Caki2 (cell line): ENCODE results near the gene FKBP2. TPM values are rescaled to one million over a fixed set of nuclear protein-coding genes. Genes with fewer than 3 reads are reported as not detected.
A peak's percentile ranks its signal among the peaks of the same experiment; 100 is the strongest.

ENCODE experiments used
- DNase-seq: peaks from one replicate; pipeline ENCODE4 v3.0.0-alpha.2; 2015; ENCODE audit warnings: low read depth
- in situ Hi-C: cut with HindIII; loops from 2 replicates; pipeline ENCODE4 v1.10.0; 2016; ENCODE audit warnings: low sequenced_read_pairs, low pct_unique_long_range_greater_than_20kb, mixed read lengths
- total RNA-seq: library from RNA; depleted of rRNA; stranded (reverse); fragments of >200 nt; shearing (Covaris generic); gene quantifications from 2 replicates; pipeline ENCODE4 v1.2.3, GENCODE V29; 2014; ENCODE audit warnings: low replicate concordance

Gene FKBP2
- total RNA-seq, 1 experiment from 2014 or later = 46.1 TPM

DNA sequence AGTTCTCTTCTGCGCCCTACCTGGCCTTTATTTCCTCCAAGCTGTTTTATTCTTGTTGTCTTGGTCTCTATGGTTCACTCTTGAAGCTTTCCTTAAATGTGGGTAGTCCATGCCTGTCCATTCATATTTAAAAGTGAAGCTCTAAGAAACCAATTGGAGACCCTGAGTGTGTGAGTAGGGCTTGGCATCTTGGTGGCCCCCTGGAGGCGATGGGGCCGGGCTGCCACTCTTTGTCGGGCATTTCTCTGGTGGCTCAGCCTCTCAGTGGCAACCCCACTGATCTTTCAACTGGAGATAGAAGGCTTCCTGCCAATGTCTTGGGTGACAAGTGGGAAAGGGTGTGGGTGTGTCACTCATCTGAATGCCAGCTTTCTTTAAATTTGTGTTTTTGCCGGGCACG, 24.0 kb upstream of the FKBP2 start:
- in situ Hi-C loops = no loop called here
- no peak for DNase-seq

DNA sequence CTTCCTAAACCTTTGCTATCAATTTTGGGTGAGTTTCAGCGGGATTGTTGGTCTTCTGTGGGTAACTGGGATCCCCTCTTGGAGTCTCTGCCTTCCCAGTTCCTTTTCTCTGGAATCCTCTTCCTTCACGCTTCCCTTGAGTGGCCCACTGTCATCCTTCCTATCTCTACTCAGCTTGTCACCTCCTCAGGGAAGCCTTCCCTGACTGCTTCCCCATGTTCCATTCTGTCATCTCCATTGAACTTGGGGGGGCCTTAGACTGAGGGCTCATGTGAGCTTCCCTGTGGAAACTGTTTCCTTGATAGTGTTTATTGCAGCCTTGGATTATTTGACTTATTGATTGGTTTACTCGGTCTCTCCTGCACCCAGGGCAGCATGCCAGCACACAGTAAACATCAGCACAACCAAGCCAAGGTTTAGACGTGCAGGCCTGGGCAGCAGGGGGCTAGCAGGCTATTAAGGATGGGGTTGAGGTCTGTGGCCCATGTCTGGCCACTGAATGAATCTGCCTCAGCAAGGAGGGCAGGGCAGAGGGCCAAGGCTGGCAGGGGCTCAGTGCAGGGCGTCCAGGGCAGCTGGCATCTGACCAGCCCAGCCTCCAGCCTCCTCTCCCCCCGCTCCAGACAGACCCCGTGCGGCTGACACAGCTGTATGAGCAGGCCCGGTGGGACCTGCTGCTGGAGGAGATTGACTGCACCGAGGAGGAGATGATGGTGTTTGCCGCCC, 22.1 kb upstream of the FKBP2 start:
- no peak for DNase-seq
- in situ Hi-C loops = no loop called here

DNA sequence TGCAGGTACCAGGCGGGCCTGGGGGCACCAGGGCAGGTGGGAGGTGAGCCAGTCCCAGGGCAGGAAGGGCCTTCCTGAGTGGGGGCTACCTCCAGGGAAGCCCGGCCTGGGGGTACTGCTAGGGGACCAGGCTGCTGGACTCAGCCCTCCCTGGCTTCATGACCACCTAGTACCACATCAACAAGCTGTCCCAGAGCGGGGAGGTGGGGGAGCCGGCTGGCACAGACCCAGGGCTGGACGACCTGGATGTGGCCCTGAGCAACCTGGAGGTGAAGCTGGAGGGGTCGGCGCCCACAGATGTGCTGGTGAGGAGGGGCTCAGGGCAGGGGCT, 21.6 kb upstream of the FKBP2 start:
- in situ Hi-C loops = no loop called here
- DNase-seq = no peak

DNA sequence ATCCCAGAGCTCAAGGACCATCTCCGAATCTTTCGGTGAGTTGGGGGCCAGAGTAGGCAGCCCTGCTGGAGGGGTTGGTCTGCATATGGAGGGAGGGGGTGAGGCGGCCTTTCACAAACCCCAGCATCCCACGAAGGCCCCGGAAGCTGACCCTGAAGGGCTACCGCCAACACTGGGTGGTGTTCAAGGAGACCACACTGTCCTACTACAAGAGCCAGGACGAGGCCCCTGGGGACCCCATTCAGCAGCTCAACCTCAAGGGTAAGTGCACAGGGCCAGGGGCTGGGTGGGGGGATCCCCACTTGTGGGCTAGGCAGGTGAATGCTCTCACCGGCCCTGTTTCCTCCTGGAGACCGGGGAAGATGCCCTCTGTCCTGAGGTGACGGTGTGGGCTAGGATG, 21.1 kb upstream of the FKBP2 start:
- no peak for DNase-seq
- in situ Hi-C loops = no loop called here

DNA sequence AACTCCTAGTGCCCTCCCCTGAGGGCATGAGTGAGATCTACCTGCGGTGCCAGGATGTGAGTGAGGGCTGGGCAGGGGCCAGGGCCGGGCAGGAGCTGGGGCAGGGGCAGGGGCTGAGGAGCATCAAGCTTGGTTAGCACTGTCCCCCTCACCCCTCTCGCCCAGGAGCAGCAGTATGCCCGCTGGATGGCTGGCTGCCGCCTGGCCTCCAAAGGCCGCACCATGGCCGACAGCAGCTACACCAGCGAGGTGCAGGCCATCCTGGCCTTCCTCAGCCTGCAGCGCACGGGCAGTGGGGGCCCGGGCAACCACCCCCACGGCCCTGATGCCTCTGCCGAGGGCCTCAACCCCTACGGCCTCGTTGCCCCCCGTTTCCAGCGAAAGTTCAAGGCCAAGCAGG, 20.6 kb upstream of the FKBP2 start:
- in situ Hi-C loops = no loop called here
- no peak for DNase-seq

DNA sequence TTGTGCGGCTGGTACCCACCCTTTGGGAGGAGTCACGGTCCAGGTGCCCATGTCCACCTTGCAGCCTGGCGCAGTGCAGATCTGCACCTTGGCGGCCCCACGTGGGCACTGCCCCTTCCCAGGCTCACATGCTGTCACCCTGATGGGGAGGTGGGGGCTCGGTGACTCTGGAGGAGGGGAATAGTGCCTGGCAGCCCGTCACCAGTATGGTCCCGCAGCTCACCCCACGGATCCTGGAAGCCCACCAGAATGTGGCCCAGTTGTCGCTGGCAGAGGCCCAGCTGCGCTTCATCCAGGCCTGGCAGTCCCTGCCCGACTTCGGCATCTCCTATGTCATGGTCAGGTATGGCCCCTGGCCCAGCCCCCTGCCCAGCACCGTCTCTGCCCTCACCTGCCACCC, 20.1 kb upstream of the FKBP2 start:
- in situ Hi-C loops = no loop called here
- no peak for DNase-seq

DNA sequence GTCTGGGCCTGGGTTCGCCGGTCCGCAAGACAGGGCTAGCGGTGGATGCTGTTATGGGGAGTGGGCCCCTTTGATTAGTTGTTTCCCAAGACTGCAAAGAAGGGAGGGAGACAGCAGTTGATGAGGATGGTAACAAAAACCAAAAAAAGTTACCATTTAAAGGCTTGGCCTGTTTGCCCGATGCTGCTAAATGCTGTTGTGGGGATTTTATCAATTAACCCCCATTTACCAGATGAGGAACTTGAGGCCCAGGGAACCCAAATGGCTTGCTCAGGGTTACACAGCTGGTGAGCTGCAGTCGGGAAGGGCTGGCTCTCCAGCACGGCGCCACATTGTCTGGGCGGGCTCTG, 18.3 kb upstream of the FKBP2 start:
- DNase-seq = no peak
- in situ Hi-C loops = no loop called here

DNA sequence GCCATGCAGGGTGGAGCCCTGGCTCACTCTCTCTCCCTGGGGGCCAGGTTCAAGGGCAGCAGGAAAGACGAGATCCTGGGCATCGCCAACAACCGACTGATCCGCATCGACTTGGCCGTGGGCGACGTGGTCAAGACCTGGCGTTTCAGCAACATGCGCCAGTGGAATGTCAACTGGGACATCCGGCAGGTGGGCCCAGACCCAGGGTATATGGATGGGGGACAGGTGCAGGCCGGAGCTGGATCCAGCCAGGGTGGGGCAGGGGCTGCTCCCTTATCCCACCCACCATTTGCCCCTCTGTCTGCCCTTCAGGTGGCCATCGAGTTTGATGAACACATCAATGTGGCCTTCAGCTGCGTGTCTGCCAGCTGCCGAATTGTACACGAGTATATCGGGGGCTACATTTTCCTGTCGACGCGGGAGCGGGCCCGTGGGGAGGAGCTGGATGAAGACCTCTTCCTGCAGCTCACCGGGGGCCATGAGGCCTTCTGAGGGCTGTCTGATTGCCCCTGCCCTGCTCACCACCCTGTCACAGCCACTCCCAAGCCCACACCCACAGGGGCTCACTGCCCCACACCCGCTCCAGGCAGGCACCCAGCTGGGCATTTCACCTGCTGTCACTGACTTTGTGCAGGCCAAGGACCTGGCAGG, 17.8 kb upstream of the FKBP2 start:
- in situ Hi-C loops = no loop called here
- DNase-seq = no peak

DNA sequence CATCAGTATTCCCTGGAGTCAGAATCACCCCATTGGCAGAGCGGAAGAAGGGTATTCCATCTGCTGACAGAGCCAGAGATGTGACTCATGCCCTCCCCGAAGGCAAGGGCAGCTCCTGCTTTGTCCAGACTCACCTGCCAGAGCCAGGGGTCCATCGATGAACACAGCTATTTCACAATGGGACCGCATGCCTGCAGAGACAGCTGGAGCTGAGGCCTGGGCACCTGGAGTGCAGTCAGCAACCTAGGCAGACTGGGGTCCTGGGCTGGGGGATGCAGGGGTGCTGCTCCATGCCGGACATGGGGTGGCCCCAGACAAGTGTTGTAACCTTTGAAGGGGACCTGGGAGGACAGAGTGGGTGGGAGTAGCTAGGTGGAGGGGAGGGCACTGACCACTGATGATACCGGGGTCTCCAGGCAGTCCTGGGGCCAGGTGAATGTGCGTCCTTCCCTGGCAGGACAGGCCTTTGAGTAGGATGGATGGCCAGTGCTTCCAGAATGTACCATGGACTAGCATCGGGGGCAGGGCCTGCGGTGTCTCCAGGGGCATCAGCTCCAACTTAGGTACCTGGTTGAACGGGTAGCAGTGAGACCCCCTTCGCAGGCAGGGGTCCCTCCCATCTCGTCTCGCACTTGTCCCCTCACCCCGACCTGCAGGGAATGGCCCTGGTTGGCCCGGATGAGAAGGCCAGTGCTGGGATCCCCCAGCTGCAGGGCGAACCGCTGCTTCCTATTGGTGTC, 16.6 kb upstream of the FKBP2 start:
- in situ Hi-C loops = no loop called here
- DNase-seq = no peak

DNA sequence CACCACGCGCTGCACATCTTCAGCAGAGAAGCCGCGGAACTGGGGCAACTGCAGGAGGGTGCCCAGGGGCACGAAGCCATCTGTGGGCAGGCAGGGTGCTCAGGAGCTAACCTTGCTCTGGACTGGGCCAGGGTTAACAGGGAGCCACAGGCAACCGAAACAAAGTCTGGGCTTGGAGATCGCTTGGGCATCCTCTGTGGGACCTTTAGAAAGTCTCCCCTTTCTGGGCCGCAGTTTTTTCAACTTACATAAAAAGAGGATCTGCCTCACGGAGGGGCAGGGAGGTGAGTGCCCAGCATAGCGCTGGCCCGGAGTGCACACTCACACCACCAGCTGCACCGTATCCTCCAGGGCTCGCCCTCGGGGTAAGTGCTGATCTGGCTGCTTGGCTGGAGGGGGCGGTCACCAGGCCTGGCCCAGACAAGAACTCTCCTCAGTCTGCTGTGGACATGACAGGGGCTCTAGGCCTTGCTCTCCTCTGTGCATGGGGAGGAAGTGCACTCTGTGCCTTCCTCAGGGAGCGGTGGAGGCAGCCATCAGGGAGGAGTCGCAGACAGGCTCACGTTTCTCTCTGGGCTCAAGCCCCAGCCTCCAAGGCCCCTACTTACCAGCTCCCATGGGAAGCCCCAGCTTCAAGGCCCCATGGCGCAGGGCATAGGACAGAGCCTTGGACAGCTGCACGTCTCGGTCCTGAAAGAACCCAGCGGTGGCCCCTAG, 15.8 kb upstream of the FKBP2 start:
- in situ Hi-C loops = no loop called here
- DNase-seq = no peak

DNA sequence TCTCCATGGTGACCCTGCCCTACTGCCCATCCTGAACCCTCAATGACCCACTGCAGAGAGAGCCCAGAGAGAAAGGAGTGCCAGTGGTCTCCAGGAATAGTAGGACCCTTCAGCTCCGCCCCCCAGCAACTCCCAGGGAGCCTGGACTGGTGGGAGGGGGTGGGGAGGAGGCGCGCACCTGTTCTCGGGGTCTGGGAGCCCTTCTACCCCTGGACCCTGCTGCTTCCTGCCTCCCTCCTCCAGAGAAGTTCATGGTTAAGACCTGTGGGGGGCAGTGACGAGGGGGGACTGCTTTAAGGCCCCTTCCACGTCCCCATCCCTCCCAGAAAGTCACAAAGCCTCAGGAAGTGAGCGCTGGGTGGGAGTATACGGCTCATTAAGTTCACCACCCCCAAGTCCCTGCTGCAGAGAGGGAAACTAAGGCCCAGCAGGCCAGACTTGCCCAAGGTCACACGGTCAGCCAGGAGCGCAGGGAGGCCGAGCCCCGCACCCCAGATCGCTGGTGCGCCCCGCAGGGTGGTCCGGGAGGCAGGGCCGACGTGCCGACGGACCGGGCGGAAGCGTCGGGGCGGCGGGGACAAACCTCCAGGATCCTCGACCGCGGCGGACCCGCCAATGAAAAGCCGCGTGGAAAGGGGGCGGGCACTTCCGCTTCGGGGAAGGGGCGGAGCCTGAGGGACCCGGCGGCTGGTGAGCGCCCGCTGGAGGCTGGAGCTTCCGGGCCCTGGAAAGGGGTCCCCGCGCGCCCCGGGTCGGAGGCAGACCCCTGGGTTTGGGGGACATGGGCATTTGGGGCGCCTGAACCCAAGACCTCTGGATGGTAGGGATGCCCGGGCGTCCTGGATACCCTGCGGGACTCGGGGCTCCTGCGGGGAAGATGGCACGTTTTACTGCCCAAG, 15.0 kb upstream of the FKBP2 start, which contains the start of the genes NUDT22 and TRPT1:
Gene NUDT22 (plus strand): TSS at position 667 of the 899 bp plus-strand sequence. CDS start 379 bp downstream, outside the sequence.
Gene TRPT1 (minus strand): TSS at position 579 of the 899 bp plus-strand sequence. CDS start 326 bp downstream, at position 253.
- in situ Hi-C loops = no loop called here
- peak; percentile 77 for DNase-seq

DNA sequence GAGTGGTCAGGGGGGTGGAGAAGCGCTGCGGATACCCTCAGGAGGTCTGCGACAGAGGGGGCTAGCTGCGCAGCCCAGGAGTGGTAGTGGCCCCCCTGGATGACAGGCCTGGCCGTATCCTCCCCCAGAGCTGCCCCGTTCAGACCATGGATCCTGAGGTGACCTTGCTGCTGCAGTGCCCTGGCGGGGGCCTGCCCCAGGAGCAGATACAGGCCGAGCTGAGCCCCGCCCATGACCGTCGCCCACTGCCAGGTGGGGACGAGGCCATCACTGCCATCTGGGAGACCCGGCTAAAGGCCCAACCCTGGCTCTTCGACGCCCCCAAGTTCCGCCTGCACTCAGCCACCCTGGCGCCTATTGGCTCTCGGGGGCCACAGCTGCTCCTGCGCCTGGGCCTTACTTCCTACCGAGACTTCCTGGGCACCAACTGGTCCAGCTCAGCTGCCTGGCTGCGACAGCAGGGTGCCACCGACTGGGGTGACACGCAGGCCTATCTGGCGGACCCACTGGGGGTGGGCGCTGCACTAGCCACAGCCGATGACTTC, 14.3 kb upstream of the FKBP2 start:
- DNase-seq = peak; percentile 46
- in situ Hi-C loops = no loop called here

DNA sequence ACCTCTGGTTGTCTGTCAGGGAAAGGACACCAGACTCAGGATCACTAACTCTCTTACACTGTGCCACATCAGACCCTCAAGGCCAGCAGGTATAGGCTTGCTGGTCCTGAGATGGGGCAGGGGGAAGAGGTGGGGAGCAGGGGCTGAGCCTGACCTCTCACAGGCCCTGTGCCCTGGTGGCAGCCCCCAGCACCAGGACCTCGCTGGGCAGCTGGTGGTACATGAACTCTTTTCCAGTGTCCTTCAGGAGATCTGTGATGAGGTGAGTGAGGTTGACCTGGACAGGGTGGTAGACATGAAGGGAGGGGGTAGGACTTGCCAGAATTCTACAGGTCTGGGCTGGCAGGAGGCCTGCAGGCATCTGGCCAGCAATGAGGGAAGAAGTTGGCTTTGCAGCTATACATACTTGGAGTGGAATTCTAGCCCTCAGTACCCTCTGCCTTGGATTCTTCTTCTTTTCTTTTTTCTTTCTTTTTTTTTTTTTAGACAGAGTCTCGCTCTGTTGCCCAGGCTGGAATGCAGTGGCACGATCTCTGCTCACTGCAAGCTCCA, 13.4 kb upstream of the FKBP2 start:
- in situ Hi-C loops = no loop called here
- DNase-seq = no peak

DNA sequence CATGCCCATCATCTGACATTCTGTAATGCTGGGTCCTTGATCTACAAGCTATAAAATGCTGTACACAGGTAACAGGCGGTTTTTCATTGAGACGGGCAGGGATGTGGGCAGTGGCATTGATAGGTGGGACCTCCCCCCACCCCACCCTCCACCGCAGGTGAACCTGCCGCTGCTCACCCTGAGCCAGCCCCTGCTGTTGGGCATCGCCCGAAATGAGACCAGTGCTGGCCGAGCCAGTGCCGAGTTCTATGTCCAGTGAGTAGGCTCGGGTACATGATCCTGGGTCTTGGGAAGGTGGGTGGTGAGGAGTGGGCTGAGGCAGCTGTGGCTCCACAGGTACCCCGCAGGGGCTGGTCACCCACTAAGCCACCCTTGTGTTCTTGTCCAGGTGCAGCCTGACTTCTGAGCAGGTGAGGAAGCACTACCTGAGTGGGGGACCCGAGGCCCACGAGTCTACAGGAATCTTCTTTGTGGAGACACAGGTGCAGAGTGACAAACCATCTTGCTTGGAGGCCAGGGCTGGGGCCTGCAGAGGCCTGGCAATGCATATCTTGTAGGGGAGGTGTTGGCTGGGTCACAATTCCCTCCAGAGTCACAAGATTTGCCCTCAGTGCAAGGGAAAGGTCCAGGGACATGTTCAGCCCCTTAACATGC, 11.7 kb upstream of the FKBP2 start:
- no peak for DNase-seq
- in situ Hi-C loops = no loop called here

DNA sequence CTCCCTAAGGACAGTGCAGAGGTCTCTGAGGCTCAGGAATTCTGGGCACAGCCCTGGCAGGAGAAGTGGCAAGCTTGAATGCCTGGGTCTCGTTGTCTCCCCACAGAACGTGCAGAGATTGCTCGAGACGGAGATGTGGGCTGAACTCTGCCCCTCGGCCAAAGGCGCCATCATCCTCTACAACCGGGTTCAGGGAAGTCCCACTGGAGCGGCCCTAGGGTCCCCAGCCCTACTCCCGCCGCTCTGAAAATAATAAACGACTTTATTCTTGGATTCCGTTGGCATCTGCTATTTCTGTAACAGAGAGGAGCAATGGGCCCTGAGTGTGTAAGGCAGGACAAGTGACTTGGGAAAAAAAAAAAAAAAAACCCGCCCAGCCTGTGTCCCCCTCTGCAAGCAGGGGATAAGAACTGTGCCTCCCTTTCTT, 11.1 kb upstream of the FKBP2 start:
- no peak for DNase-seq
- in situ Hi-C loops = no loop called here

DNA sequence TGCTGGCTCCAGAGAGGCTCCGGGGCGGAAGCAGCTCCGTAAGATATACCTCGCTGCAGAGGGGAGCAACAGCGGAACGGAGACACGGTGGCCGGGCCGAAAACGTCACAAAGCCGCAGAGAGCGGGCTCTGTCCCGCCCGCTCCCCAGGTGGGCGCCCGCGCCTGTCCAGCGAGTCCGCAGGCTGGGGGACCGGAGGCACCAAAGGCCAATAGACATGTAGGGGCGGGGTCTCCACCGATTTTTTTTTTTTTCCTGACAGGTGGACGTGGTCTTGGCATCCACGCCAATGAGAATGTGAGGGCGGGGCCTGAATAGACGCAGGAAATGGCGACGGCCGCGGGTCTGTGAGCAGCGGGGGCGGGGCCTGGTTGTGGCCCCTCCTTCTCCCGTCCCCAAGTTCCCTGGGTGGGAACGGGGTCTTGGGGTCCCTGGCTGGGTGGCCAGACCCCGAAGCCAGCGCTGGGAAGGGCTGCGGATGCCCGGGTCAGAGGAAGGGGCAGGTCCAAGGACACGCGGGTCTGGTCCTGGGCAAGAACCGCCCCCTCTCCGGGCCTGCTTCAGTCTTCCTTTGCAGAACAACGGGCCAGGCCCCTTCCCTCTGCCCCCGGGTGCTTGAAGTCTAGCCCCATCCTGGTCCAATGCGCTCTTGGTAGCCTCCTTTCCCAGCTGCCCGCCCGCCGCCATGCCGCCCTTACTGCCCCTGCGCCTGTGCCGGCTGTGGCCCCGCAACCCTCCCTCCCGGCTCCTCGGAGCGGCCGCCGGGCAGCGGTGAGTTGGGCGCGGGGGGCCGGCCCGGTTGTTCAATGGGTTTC, 10.5 kb upstream of the FKBP2 start, which contains the start of gene DNAJC4:
Gene DNAJC4 (plus strand): TSS at position 378 of the 814 bp plus-strand sequence. CDS start 307 bp downstream, at position 685.
- peak; percentile 92 for DNase-seq
- in situ Hi-C loops = no loop called here
